Stimulated activated memory B cell treated with anti-CD40 and anti-IgM and Interleukin-4, amounts not matched to agents 10 μg/mL and 1 μg/mL and 100 μg/mL, for 72 hours (primary cell): Measurements from ENCODE around the gene PLEK2.
A peak's percentile ranks its signal among the peaks of the same experiment; 100 is the strongest.

Experiments used
- ATAC-seq: fragments of 150-1000 bp; cut with Tn5 transposase; 2 replicates; pipeline ENCODE4 v1.10.0; 2021
- H3K27ac Mint-ChIP-seq: one replicate; pipeline ENCODE4 v1.8.0; 2022; ENCODE audit warnings: mild to moderate bottlenecking, mixed read lengths
- H3K27me3 Mint-ChIP-seq: one replicate; pipeline ENCODE4 v1.8.0; 2022; ENCODE audit warnings: mixed read lengths
- H3K36me3 Mint-ChIP-seq: one replicate; pipeline ENCODE4 v1.8.0; 2022; ENCODE audit warnings: mixed read lengths
- H3K4me1 Mint-ChIP-seq: one replicate; pipeline ENCODE4 v1.8.0; 2022; ENCODE audit warnings: mixed read lengths
- H3K4me3 Mint-ChIP-seq: one replicate; pipeline ENCODE4 v1.8.0; 2022; ENCODE audit warnings: mild to moderate bottlenecking, moderate library complexity, mixed read lengths
- H3K9me3 Mint-ChIP-seq: one replicate; pipeline ENCODE4 v1.8.0; 2022; ENCODE audit warnings: mixed read lengths

The PLEK2 gene

DNA sequence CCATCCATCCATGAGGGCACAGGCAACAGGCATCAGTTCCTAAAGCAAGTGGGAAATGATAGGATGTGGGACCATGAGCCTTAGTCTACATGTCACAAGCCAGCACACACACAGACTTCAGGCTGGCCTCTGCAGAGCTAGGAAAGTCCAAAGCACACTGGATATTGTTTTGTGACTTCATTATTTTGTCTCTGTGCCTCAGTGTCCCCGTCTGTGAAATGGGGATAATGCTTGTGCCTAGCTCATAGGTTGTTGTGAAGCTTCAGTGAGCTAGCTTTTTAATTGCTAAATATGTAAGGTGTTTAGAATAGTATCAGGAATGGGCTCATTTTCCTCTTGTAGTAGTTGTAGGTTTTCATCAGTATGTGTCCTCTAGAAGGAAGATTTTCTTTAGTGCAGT is 27.0 kb upstream of the PLEK2 start:
- Mint-ChIP-seq H3K4me3 (no peak overlapping the region), H3K27ac (no peak overlapping the region), H3K4me1 (peaks cover 8% of the 10 kb centered on the region), H3K36me3 (no peaks in the 10 kb centered on the region), H3K9me3 (no peaks in the 10 kb centered on the region), H3K27me3 (peaks cover 8% of the 10 kb centered on the region)
- no peak for ATAC-seq

DNA sequence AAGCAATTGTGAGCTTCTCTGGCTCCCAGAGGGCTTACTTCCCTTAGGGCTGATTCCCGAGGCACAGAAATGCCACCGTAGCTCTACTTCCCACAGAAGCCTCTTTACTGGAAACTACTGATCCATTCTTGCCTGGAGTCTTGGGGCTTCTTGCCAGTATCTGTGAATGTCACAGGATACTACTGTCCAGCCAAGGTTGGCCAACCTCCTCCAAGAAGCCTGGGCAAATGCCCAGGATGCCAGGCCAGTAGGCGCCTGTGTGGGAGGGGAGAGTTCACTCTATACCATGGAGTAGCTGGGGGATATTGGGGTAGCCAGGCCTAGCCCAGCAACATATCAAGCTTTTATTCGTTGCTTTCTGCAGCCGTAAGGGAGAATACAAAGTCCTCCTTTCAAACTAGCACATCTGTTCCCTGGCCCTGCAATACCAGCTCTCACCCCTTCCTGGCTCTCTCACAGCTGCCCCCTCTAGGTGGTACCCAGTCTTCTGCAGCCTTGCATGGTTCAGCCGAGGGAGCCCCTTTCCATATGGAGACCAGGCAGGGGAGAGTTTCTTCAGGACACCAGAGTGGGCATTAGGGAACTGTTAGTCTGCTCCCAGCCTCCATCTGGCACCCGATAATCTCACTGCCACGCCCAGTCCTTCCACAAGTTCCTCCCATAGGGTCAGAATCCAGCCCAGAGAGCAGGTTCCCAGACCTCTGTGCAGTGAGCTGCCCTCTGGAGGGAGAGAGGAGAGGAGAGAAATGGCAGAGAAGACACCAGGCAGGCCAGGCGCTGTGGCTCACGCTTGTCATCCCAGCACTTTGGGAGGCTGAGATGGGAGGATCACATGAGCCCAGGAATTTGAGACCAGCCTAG is 24.3 kb upstream of the PLEK2 start:
- Mint-ChIP-seq H3K27ac (no peak overlapping the region), H3K4me1 (peaks cover 8% of the 10 kb centered on the region), H3K4me3 (no peak overlapping the region), H3K9me3 (no peaks in the 10 kb centered on the region), H3K36me3 (no peaks in the 10 kb centered on the region), H3K27me3 (no peaks in the 10 kb centered on the region)
- no peak for ATAC-seq

DNA sequence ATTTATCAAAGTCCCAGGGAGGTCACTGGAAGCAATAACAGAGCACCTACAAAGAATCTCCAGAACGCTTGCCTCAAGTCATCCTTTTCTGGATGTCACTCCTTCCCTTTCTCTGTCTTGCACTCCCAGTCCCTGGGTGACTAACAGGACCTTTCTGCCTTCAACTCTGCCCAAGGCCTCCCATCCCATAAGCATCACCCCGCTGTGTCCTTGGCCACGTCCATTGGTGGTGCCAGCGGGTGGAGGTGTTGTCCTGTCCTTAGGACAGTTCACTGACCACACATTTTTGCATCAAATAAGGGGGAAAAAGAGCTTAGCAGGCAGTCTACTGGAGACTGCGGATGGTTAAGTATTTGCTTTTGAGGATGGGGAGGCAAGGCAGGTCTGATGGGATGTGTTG is 23.6 kb upstream of the PLEK2 start:
- Mint-ChIP-seq H3K27me3 (no peaks in the 10 kb centered on the region), H3K36me3 (no peaks in the 10 kb centered on the region), H3K4me3 (no peak overlapping the region), H3K27ac (no peak overlapping the region), H3K9me3 (no peaks in the 10 kb centered on the region), H3K4me1 (peaks cover 8% of the 10 kb centered on the region)
- no peak for ATAC-seq

DNA sequence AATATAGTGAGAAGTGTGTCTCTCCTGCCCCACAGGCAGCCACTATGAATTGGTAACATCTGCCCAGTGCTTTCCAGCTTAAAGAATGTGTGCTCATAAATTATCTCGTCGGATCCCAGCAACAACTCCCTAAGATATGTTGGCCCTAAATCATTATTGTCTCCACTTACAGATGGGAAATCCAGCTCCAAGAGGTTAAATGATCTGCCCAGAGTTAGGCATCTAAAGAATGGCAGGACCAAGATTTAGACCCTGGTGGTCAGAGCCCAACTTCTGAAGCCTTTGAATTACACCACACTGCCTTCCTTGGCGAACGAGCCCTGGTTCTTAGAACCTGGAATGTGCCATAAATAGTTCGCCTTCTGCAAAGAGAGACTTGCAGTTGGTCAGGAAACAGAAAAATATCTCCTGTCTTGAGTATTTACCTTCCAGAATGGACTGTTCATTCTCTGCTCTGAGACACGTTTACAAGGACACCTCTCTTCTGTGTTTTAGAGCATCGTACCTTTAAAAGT is 20.1 kb upstream of the PLEK2 start:
- Mint-ChIP-seq H3K36me3 (no peaks in the 10 kb centered on the region), H3K4me1 (peaks cover 8% of the 10 kb centered on the region), H3K4me3 (no peak overlapping the region), H3K9me3 (no peaks in the 10 kb centered on the region), H3K27ac (no peak overlapping the region), H3K27me3 (no peaks in the 10 kb centered on the region)
- ATAC-seq: no peak

DNA sequence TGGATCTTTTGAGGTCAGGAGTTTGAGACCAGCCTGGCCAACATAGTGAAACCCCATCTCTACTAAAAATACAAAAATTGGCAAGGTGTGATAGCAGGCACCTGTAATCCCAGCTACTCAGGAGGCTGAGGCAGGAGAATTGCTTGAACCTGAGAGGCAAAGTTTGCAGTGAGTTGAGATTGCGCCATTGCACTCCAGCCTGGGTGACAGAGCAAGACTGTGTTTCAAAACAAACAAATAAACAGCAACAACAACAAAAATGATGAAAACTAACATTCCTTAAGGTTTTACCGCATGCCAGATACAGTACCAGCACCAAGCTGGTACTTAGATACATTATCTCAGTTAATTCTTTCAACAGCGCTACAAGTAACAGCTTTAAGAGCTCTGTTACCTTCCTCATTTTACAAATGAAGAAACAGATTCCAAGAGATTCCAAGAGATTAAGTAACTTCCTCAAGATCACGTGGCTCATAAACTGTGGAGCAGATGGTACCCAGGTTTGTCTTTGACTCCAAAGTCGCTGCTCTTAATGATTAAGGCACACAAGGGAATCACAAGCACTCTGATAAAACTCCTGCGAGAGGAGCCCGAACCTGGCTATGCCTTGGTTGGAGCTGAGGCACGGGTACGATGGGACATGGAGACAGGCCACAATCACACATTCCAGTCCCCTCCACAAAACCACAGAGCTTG is 17.7 kb upstream of the PLEK2 start:
- H3K4me3 Mint-ChIP-seq: no peak overlapping the region
- no peaks in the 10 kb centered on the region for H3K36me3 Mint-ChIP-seq
- ATAC-seq: no peak
- H3K4me1 Mint-ChIP-seq: peaks cover 4% of the 10 kb centered on the region
- H3K27ac Mint-ChIP-seq: no peak overlapping the region
- no peaks in the 10 kb centered on the region for H3K9me3 Mint-ChIP-seq
- peaks cover 16% of the 10 kb centered on the region for H3K27me3 Mint-ChIP-seq

DNA sequence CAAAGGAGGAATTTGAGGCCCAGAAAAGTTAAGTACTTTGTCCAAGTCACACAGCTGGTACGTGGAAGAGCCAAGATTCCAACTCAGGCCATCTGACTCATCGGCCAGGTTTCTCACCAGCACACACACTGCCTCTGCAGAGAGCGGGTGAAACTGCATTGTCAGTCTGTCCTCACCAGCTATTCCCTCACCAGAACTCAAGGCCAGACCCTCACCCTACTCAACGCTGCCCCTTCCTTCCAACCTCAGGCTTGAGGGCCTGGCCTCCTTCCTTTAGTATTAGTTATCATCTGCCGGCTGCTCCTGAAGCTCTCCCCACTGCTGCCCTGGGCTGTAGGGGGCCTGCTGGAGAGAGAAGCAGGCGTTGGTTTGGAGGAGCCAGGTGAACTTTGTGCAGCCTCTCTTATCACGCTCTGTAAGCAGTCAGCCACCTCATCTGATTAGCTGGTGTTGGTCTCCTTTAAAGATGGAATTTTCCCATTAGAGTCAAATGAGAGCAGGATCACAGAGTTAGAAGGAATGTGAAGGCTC is 16.6 kb upstream of the PLEK2 start:
- H3K36me3 Mint-ChIP-seq: no peaks in the 10 kb centered on the region
- no peaks in the 10 kb centered on the region for H3K4me1 Mint-ChIP-seq
- H3K27me3 Mint-ChIP-seq: peaks cover 22% of the 10 kb centered on the region
- ATAC-seq: no peak
- no peak overlapping the region for H3K27ac Mint-ChIP-seq
- H3K9me3 Mint-ChIP-seq: no peaks in the 10 kb centered on the region
- H3K4me3 Mint-ChIP-seq: no peak overlapping the region

DNA sequence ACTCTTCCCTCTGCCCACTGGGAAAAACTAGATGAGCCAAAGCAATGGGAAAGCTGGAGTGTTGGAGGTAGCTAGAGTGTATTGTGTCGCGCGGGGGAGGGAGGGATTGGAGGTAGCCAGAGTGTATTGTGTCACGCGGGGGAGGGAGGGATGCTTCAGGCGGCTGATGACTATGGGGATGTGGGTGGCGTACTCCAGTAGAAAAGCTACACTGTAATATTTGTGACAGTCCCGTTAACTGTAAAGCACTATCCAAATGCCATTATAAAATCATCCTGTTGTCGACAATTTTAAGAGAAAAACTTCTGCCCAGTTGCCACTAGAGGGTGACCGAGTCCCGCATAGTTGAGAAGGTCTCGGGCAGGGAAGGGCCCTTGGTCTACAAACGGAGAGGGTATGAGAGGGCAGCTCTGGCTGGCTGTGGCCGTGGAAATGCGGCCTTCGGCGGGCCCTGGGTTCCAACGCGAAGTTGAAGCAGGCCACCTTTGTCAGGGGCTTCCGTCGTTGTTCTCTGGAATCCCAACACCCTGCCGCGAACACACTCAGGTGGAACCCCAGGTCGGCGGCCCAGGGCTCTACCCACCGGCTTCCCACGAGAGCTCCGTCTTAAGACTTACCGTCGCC is 15.1 kb upstream of the PLEK2 start:
- peaks cover 29% of the 10 kb centered on the region for H3K27me3 Mint-ChIP-seq
- peak; percentile 82 for ATAC-seq
- H3K27ac Mint-ChIP-seq: no peak overlapping the region
- H3K36me3 Mint-ChIP-seq: no peaks in the 10 kb centered on the region
- H3K4me3 Mint-ChIP-seq: no peak overlapping the region
- H3K4me1 Mint-ChIP-seq: no peaks in the 10 kb centered on the region
- H3K9me3 Mint-ChIP-seq: no peaks in the 10 kb centered on the region

DNA sequence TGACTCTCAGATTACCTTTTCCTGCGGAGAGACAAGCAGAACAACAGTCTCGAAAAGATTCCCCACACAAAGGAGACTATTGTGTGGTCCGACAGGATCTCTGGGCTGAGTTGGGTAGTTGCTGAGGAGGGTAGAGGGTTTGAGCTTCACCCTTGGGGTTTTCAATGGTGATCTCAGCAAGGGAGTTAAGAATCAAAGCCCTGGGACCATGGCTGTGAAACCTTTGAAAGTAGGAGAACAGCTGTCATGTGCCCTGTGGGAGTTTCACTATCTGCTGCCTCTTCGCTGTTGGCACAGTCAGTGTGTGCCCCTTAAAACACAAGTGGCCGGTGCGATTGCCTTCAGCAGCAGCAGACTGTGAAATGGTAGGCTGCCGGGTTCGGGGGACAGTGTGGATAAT is 14.2 kb upstream of the PLEK2 start:
- Mint-ChIP-seq H3K27me3 (peaks cover 29% of the 10 kb centered on the region), H3K36me3 (no peaks in the 10 kb centered on the region), H3K27ac (no peak overlapping the region), H3K4me1 (no peaks in the 10 kb centered on the region), H3K9me3 (no peaks in the 10 kb centered on the region), H3K4me3 (no peak overlapping the region)
- ATAC-seq: no peak

DNA sequence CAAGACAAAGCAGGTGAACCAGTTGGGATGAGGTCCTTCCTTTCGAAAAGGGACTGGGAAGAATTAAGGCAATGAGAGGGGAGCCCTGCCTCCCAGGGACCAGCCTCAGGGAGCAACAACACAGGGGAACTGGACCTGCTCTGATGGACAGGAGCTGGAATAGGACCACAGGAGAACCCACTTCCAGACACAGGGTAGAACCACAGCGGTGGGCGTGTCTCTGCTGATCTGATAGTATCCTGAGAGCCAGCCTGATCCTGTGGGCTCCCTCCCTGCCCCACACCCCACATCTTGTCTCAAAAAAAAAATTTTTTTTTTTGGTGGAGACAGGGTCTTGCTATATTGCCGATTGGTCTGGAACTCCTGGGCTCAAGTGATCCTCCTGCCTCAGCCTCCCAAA is 13.6 kb upstream of the PLEK2 start:
- Mint-ChIP-seq H3K4me1 (no peaks in the 10 kb centered on the region), H3K36me3 (no peaks in the 10 kb centered on the region), H3K9me3 (no peaks in the 10 kb centered on the region)

DNA sequence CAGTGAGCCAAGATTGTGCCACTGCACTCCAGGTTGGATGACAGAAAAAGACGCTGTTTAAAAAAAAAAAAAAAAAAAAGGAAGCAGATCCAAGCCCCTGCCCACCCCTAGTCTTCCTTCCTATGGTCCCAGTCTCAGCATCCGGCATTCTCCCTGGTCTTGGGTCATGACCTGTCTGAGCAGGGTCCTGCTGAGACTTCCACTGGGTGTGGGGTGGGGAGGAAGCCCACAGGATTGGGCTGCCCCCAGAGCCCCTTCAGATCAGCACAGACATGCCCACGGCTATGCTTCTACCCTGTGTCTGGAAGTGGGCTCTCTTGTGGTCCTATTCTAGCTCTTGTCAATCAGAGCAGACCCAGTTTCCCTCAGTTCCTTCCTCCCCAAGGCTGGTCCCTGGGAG is 12.6 kb upstream of the PLEK2 start:
- no peak overlapping the region for H3K27ac Mint-ChIP-seq
- ATAC-seq: no peak
- no peaks in the 10 kb centered on the region for H3K4me1 Mint-ChIP-seq
- H3K4me3 Mint-ChIP-seq: no peak overlapping the region
- H3K9me3 Mint-ChIP-seq: no peaks in the 10 kb centered on the region
- H3K27me3 Mint-ChIP-seq: peaks cover 29% of the 10 kb centered on the region
- H3K36me3 Mint-ChIP-seq: no peaks in the 10 kb centered on the region

More for the DNA sequence above, 13.6 kb upstream of the PLEK2 start:
- no peak overlapping the region for H3K4me3 Mint-ChIP-seq
- no peak for ATAC-seq
- H3K27ac Mint-ChIP-seq: no peak overlapping the region
- H3K27me3 Mint-ChIP-seq: peaks cover 29% of the 10 kb centered on the region

DNA sequence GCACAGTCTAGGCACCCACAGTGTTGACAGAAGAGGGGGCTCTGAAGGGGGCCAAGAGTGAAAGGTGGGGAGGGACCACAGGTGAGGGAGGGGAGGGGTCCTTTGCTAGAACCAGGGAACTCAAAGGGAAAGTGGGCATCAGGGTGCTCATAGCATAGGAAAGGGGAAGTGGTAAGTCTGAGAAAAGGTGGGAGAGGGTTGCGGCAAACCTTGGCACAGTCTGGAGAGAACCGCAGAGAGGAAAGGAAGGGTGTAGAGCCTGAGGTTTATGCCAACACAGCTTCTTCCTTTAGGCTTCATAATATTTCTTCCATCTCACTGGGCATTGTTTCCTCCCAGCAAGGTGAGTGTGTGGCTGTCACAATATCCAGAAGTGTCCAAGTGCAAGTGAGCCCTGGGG is 11.5 kb upstream of the PLEK2 start:
- Mint-ChIP-seq H3K27me3 (peaks cover 29% of the 10 kb centered on the region), H3K9me3 (no peaks in the 10 kb centered on the region), H3K36me3 (no peaks in the 10 kb centered on the region), H3K4me1 (no peaks in the 10 kb centered on the region), H3K4me3 (no peak overlapping the region), H3K27ac (no peak overlapping the region)
- no peak for ATAC-seq

DNA sequence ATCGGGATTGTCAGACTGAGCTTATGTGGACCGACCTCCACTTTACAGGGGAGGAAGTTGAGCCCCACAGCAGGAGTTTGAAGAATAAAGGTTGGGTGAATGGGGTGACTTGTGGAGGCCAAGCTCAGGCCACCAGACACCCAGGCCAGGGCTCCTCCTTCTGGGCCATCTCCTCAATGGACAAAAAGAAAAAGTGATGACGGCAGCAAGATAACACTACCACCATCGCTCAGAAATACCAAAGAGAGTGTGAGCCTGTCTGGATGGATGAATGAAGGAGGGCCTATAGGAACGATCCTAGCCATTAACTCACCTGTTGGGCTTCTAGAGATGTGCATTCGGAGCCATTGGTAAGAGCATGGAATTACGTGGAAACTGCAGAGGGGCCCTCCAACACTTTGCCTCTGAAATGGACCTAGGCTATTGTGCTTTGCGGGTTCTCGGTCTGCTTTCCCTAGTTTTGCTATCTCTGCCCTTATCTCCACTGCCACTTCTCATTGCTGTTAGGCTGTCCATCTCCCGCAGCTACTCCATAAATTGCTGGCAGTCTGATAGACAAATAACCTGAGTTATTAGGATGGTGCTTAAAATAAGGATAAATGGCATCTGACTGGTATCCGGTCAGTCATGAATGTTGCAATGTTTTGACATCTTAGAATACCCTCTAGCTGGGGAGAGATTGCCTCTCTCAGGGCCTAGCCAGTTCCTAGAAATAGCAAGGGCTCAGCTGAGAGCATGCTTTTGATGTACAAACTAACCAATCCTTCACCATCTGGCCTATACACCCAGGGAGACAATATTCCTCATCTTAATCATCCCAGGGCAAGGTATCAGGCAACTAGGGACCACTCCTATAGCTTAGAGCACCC is 9.6 kb upstream of the PLEK2 start:
- H3K27me3 Mint-ChIP-seq: peaks cover 29% of the 10 kb centered on the region
- H3K36me3 Mint-ChIP-seq: no peaks in the 10 kb centered on the region
- H3K4me3 Mint-ChIP-seq: no peak overlapping the region
- H3K4me1 Mint-ChIP-seq: peaks cover 4% of the 10 kb centered on the region
- ATAC-seq: no peak
- H3K27ac Mint-ChIP-seq: no peak overlapping the region
- H3K9me3 Mint-ChIP-seq: no peaks in the 10 kb centered on the region

DNA sequence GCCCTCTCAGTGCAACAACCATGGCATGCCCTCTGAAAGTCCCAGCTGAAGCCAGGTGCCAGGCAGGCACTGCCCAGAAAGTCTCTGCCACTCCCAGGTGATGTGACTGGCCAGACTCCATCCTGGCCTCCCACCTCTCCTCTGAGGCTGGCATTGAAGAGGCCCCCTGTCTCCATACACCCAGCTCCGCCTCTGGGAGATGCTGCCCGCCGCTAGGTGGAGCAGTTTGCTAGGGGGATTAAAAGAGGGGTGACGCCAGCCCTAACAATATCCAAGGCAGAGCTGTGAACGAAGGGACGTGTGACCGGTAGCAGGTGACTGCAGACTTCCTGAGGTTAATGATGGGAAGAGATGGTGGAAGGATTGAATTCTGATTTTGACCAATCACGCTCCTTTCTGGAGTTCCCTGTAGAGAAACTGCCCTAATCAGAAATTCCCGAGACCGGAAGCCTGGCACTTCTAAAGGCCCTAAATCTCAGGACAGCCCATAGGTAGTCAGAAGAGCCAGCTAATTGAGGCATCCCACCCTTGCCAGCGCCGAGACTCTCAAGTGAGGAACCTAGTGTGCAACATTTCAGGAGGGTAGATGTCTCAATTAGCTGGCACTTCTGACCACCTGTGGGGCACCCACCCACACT is 8.3 kb upstream of the PLEK2 start:
- Mint-ChIP-seq H3K9me3 (no peaks in the 10 kb centered on the region), H3K36me3 (no peaks in the 10 kb centered on the region), H3K4me1 (peaks cover 10% of the 10 kb centered on the region), H3K27ac (no peak overlapping the region), H3K27me3 (peaks cover 19% of the 10 kb centered on the region), H3K4me3 (no peak overlapping the region)
- ATAC-seq: no peak

DNA sequence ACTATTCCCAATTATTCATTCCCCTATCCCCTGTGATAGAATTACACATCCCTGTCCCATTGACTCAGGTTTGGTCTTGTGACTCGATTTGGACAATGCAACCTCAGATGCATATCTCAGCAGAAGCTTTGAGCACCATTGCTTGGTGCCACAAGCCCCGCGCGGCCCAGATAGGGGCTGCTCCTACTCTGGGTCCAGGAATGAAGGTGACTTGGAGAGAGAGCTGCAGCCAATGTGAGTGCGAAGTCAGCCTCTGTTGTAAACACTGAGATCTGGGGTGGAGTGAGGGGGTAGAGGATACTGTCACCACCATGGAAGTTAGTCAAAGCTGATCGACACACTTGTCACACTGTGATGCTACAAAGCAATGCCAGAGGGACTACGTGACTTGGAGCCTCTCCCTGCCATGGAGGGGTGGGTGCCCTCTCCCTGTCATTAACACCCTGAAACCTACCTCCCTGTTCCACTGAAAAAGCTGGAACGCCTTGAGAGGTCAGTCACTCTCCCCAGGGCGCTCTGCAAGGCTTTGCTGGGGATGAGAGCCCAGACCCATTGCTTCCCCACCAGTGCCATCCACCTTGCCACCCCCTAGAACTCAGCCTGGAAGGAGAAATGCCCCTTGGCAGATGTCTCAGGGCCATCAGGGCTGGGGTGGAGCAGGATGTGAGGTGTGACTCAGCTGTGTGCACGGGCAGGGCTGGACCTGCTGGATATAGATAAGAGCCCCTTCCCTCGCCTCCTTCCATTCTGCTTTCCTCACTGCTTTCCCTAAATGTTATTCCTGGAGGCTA is 6.6 kb upstream of the PLEK2 start:
- no peaks in the 10 kb centered on the region for H3K36me3 Mint-ChIP-seq
- H3K4me3 Mint-ChIP-seq: no peak overlapping the region
- H3K27ac Mint-ChIP-seq: no peak overlapping the region
- H3K27me3 Mint-ChIP-seq: peaks cover 7% of the 10 kb centered on the region
- ATAC-seq: no peak
- peaks cover 10% of the 10 kb centered on the region for H3K4me1 Mint-ChIP-seq
- no peaks in the 10 kb centered on the region for H3K9me3 Mint-ChIP-seq
